ENCODE results near the gene TRA2B.

Gene TRA2B

DNA sequence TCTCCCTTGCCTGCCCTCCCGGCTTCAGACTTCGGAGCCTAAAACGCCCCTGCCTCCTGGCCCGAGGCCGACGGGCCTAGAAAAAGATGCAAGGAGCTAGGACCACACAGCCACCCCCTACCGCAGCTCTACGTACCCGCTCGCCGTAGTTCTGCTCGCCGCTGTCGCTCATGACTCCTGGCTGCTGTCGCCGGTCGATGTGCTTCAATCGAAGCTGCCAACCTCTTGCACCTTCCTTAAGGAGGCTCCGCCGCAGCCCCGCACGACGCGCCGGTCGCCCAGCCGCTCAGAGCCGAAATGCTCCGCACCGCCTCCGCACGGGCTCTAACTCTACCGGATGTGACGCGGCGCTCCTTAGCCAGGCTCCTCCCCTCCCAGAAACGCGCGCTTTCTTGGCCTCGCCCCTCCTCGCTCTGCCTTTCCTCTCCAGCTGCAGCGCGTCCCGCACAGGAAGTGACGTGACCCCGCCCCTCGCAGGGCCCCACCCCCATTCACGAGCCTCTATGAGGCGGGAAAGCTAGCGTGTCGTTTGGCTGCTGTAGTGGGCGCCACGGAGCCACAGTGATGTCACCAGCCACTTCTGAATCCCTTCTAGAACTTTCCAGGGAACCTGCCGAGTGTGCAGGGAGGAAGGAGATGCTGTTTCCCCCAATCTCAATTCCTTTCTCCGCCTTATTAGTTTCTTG is at the start of gene TRA2B:
TSS of gene TRA2B (minus strand) at position 326 of the 686 bp plus-strand sequence. CDS start at position 172, 154 bp downstream.
- DNase-seq, result peak; percentile 99

DNA sequence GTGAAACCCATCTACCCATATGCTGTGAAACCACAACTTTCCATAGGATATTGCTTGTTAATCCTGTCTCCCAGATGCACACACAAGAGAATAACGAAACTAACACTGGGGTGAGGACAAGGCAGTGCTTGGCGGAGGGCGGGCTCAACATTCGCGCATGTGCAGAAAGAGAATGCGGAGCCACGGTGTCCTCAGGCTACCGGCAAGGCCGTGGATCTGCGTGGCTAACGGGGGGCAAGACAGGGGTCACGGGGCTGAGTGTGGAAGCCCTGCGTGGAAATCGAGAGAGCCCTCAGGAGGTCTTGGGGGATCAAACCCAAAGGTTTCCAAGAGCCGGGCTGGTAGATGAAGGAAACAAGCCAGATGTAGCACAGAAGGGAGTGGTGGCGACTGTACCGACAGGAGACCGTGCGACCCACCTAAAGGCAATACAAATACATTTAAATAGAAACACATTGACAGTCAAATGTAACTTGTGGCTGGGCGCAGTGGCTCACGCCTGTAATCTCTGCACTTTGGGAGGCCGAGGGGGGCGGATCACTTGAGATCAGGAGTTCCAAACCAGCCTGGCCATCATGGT is 48.5 kb upstream of the TRA2B start:
- DNase-seq, result no peak

- no peak for DNase-seq
Observed at GRCh38 chr3:185984203-185984602, 46.4 kb upstream of the TRA2B start.

DNA sequence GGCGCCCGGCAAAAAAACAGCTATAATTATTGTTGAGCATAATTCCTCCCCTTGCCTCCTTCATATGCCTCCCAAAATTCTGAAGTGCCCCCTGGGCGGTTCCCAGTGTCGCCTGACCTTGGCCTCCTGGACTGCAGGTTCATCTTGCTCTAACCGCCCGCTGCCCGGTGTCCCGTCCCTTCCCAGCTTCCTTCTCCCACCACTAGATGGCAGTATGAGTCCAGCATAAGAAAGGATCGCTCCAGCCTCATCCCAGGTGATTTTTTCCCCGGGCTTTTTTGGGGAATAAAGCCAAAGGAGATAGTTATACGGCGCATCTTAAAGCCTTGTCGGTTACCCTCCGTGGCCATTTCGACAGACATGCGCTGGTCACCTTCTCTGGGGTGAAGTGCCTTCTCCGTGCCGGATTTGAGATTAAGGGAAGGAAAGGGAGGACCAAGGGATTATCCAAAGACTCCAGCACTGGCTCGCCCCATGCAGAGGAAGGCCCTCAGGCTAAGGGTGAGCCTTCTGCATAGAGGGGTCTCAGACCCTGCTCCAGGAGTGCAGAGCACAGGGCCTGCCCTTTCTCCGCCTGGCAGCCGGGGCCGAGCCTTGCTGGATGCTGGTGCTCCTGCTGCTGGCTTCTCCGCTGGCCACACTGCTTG is 45.8 kb upstream of the TRA2B start:
- peak; percentile 46 for DNase-seq

DNA sequence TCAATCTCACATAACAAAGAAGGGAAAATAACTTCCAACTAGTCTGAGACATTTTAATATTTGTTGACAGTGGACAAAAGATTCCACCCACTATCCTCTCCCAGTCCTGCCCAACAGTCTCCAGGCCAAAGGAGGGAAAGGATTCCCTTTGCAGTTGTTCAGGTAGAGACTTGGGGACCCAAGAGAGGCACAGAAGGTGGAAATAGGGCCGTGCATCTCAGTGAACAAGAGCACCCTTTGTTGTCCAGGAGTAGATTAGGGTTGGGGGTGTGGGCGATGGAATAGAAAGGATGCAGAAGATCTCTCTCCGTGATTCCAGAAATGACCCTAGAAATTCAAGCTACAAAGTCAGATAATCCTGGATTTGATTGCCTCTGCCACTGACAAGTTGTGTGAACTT is 44.8 kb upstream of the TRA2B start:
- DNase-seq, result no peak

GRCh38 chr3:185981621-185982020 is 43.8 kb upstream of the TRA2B start:
- DNase-seq, result no peak

DNA sequence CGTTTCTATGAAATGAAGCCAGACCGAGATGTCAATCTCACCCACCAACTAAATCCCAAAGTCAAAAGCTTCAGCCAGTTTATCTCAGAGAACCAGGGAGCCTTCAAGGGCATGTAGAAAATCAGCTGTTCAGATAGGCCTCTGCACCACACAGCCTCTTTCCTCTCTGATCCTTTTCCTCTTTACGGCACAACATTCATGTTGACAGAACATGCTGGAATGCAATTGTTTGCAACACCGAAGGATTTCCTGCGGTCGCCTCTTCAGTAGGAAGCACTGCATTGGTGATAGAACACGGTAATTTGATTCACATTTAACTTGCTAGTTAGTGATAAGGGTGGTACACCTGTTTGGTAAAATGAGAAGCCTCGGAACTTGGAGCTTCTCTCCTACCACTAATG is 41.9 kb upstream of the TRA2B start:
- DNase-seq, result no peak

GRCh38 chr3:185978516-185978915 is 40.7 kb upstream of the TRA2B start:
- no peak for DNase-seq

DNA sequence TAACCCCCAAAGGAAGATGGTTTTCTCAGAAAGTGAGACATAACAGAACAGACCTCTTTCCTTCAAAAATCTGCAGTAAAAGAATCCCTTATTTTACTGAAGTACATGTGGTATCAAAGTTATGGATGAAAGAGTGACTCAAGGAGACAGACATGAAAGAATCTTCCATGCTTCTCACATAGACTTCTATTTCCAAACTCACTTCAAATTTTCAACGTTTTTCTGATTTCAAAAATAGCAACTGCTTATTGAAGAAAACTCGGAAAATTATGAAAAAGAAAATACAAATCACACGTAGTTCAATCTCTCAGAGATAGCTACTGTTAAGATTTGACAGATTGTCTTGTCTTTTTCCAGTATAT is 39.8 kb upstream of the TRA2B start:
- no peak for DNase-seq

DNA sequence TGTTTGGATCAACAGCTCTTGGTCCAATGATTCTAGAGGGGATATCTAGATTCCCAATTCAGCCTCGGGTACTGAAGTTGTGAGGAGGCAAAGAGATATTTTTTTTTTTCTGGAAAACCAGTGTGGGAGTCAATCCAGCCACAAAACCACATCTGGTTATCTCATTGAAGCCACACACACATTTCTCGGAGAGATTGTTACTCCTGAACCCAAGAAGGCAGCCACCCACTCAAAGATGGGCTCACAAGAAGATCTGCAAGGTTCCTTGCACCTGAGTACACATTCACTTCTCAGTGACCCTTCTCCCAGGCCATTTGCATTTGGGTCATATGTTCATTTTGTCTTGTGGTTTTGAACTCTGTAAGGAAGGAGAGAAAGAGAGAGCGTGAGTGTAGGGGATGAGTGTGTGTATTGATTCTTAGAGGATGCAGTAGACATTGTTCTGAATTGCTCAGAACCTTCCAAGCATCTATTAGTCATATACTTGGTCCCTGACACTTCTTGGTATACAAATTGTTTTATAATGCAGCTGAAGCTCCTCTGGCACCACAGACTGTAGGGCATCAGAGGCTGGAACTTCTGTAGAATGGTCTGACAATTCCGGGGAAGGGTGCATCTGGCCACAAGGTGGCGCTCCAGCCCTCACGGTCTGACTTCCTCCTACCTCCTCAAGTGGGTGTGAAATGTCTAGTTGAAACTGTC is 39.3 kb upstream of the TRA2B start:
- peak; percentile 87 for DNase-seq

DNA sequence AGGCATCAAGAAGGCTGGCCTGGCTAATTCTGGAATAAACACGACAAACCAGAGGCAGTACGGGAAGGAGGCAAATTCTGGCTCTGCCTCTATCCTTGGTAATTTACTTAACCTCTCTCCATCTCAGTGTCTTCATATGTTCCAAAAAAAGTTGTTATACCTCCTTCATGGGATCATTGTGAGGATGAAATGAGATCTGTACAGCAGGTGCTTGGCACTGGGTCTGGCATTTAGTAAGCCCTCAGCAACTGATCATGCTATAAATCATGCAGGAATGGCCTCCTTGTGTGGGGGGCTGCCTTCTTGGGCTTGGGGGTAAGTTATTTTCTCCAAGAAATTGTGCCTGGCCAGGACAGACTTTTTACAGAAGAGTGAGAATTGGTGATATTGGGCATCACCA is 38.3 kb upstream of the TRA2B start:
- DNase-seq, result no peak

DNA sequence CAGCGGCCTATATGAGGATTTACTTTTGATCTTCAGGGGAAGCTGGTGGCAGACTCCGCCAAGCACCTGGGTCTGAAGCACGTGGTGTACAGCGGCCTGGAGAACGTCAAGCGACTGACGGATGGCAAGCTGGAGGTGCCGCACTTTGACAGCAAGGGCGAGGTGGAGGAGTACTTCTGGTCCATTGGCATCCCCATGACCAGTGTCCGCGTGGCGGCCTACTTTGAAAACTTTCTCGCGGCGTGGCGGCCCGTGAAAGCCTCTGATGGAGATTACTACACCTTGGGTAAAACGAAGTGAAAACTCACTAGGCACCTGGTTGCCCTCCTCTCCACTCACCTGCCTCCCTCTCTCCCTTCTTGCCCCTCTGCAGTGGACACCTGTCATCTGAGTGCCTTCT is 33.8 kb upstream of the TRA2B start:
- DNase-seq, result no peak

DNA sequence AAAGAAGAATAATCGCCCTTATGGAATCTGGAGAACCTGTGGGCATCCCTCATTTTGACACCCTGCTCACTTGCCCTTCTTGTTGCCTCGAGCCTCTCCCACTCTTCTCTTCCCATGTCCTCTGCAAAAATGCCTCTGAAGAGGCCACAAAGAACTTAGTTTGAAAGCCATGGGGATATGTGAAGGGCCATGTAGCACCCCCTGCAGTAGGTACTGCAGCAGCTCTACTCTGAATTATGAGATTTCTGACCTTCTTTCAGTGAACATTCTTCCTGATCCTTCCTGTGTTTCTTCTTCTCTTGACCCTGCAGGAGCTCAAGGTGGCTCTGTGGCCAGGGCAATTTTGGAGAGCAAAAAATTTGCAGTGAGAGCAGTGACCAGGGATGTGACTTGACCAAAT is 30.4 kb upstream of the TRA2B start:
- no peak for DNase-seq

DNA sequence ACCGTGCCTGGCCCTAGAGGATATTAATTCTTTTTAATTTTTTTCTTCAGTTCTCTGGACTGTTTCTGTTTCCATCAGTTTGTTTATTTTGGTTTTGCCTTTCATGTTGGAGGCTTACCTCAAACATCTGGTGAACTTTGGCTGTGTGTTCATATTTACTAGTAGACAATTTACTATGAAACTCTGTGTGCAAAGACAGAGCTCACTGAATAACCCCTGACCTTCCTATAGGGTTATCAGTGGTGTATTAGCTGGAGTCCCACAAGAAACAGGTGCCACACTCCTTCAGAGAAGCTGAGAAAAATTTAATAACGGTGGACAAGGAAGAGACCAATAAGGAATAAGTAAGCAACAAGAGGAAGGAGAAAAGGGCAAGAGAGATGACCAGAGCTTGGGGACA is 28.8 kb upstream of the TRA2B start:
- DNase-seq, result no peak

GRCh38 chr3:185965496-185965895 is 27.7 kb upstream of the TRA2B start:
- no peak for DNase-seq

DNA sequence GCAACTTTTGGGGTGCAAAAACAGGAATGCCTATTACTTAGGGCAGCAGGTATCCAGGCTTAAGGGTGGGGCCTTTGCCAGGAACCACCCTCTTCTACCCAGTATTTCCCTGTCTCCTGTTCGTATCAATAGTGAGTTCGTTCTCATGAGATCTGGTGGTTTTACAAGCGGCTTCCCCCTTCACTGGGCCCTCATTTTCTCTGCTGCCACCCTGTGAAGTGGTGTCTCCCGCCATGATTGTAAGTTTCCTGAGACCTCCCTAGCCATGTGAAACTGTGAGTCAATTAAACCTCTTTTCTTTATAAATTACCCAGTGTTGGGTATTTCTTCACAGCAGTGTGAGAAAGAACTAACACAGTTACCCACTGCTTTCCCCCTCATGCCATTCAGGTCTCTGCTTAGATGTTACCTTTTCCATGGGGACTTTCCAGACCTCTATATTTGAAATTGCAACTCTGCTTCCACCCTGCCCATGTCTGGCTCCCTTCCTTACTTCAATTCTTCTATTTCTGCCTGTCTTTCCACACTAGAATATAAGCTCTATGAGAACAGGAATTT is 23.9 kb upstream of the TRA2B start:
- DNase-seq, result no peak

- DNase-seq, result no peak
Observed at GRCh38 chr3:185960522-185961288, 22.9 kb upstream of the TRA2B start.

DNA sequence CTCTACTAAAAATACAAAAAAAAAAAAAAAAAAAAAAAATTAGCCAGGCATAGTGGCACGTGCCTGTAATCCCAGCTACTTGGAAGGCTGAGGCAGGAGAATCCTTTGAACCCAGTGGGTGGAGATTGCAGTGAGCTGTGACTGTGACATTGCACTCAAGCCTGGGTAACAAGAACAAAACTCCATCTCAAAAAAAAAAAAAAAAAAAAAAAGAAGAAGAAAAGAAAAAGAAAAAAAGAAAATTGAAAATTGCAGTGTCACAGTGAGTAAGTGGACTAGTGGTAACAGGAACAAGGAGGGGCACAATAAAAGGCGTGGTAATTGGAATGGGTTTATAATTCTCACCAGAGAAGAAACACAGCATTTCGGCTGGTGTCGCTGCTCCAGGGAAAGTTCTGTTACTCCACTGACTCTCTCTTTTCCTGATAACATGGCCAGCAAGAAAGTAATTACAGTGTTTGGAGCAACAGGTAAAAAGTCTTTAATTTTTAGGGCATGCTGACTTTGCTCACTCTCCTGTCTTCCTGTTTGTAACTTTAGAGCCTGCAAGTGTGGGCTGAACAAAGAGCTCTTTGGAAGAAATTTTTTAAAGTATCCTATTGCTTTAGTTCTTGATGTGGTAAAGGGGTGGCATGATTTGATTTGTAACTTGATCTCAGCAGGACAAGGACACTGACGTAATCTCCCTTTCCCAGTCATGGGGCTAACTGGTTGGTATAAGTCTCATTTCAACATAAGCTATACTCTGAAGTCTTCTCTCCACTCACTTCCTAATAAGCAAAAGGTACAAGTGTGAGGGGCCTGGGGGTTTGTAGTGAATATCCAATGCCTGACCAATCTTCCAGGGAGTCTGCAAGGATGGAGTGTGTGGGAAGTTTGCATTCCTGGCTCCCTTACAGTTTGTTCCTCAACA is 22.1 kb upstream of the TRA2B start:
- no peak for DNase-seq

DNA sequence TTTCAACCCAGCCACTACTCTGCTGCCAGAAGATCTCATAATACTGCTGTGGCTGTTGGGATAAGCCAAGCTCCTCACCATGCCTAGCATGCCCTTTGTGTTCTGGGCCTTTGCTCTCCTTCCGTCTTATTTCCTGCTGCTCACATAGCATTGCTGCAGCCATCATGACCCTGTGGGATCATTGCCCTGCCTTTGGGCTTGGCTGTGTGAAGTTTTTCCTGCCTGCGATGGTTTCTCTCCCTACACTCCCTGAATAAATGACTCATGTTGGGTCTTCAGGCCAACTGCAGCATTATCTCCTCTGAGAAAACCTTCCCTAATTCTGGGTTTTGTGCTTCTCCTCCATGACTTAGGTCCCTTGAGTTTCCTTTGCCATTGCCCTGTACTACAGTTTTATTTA is 20.8 kb upstream of the TRA2B start:
- no peak for DNase-seq

DNA sequence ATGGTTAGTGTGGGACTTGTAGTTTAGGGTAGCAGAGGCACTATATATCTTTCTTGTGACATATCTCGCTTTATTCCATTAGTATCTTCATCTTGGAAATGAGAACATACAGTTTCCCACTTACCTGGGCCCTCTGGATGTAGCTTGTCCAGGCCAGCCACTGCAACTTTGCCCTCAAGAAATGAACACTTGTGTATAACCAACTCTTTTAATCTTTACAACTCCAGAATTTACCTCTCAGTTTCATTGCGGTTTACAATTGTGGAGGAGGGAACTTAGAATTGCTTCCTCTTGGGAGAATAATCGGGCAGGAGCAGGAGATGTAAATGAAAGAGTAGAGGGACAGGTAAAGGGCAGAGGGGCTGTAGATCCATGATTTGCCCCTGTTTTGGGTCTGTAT is 18.4 kb upstream of the TRA2B start:
- no peak for DNase-seq

GRCh38 chr3:185954366-185954723 is 16.5 kb upstream of the TRA2B start:
- no peak for DNase-seq

DNA sequence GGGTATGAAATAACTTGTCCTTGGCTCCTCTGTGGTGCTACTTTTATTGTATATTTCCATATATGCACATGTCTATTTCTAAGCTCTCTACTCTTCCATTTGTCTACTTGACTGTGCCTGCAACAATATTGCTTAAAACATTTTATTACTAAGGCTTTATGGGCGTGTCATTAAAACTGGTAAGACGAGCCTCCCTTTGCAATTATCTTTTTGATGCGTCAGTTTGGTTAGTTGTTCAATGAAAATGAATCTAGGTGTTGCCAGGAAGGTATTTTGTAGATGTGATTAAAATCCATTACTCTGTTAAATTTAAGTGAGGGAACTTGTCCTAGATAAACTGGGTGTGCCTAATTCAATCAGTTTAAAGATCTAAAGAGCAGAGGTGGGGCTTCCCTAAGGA is 12.9 kb upstream of the TRA2B start:
- DNase-seq, result no peak

Measured in stimulated activated CD4-positive, alpha-beta T cell treated with anti-CD3 and anti-CD28 coated beads, Interleukin-12 subunit alpha, Interleukin-12 subunit beta, amount 100 ng/mL, for 4 hours (primary cell).